Measurements from ENCODE around the gene P2RX3.

Gene P2RX3

DNA sequence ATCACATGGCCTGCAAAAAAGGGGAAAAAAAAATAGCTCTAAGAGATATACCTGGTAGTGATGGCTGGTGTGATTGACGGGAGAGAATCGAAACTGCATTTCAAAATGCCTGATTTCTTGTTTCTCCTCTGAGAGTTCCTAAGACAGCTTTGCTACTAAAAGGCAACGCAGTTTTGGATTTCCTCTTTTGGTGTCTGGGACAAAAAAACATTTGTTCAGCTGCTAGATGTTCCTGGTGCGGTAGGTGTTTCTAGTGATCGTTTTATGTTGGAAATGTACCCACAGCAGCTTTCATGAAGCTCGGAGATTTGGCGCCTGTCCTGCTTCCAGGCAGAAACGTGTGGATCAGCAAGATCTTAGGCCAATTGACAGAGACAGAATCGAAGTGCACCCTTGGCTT lies 18.1 kb downstream of the P2RX3 start:
- H3K27me3 ChIP-seq = no peaks in the 10 kb centered on the region
- TF ChIP-seq, protein P1, sequence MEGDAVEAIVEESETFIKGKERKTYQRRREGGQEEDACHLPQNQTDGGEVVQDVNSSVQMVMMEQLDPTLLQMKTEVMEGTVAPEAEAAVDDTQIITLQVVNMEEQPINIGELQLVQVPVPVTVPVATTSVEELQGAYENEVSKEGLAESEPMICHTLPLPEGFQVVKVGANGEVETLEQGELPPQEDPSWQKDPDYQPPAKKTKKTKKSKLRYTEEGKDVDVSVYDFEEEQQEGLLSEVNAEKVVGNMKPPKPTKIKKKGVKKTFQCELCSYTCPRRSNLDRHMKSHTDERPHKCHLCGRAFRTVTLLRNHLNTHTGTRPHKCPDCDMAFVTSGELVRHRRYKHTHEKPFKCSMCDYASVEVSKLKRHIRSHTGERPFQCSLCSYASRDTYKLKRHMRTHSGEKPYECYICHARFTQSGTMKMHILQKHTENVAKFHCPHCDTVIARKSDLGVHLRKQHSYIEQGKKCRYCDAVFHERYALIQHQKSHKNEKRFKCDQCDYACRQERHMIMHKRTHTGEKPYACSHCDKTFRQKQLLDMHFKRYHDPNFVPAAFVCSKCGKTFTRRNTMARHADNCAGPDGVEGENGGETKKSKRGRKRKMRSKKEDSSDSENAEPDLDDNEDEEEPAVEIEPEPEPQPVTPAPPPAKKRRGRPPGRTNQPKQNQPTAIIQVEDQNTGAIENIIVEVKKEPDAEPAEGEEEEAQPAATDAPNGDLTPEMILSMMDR (IDR thresholded peaks at IDR 0.05) = no peak

DNA sequence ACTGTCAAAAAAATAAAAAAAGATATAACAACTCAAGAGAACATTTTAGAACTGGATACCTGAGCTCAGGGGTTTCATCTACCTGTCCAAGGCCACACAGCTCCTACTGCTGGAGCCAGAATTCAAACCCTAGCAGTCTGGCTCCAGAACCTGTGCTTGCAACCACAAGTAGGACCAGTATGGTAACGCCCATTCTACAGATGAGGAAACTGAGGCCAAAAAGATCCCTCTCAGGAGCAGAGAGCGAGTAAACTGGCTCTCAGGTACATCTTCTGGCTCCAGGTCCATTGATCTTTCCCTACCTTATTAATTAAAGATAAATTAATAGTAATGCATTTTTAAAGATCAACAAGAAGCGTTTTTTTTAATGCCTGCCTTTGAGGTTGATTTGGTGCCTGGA lies 19.2 kb downstream of the P2RX3 start:
- TF ChIP-seq, protein P1 (IDR thresholded peaks at IDR 0.05) = no peak
- no peaks in the 10 kb centered on the region for H3K27me3 ChIP-seq
- no peak overlapping the region for H3K27ac ChIP-seq
- H3K4me1 ChIP-seq (ENCODE audit: control insufficient read depth in 1 of 2, insufficient read depth in 1 of 2, low read depth in 1 of 2, low read length in 1 of 2) = peaks cover 0 to 6% of the 10 kb centered on the region in 2 experiments
- no peak overlapping the region for H3K4me3 ChIP-seq (ENCODE audit: low read depth in 1 of 2, low read length in 1 of 2)
- H3K9me3 ChIP-seq = no peaks in the 10 kb centered on the region
- H3K36me3 ChIP-seq = no peaks in the 10 kb centered on the region

More for the DNA sequence above, 18.1 kb downstream of the P2RX3 start:
- Histone ChIP-seq H3K4me3 (ENCODE audit: low read depth in 1 of 2, low read length in 1 of 2) (no peak overlapping the region), H3K9me3 (no peaks in the 10 kb centered on the region), H3K4me1 (ENCODE audit: control insufficient read depth in 1 of 2, insufficient read depth in 1 of 2, low read depth in 1 of 2, low read length in 1 of 2) (peaks cover 0 to 6% of the 10 kb centered on the region in 2 experiments), H3K36me3 (no peaks in the 10 kb centered on the region), H3K27ac (no peak overlapping the region)

DNA sequence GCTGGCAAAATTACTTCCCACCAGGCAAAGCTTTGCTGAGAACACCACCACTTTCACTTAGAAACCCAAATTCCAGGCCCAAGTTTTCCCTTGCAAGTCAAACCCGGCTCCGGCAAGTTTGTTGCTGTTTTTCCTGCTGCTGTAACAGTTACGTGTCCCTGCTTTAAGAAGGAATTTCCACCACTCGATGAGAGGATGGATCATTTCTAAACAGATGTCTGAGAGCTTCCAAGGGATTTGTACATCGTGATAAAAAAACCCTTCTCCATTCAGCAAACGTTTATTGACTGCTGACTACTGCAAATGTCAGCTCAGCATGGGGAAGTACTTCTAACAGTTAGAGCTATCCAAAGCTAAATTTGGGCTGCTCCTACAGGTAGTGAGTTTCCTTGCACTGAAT lies 19.7 kb downstream of the P2RX3 start:
- Histone ChIP-seq H3K4me1 (ENCODE audit: control insufficient read depth in 1 of 2, insufficient read depth in 1 of 2, low read depth in 1 of 2, low read length in 1 of 2) (peaks cover 0 to 6% of the 10 kb centered on the region in 2 experiments), H3K36me3 (no peaks in the 10 kb centered on the region), H3K27me3 (no peaks in the 10 kb centered on the region), H3K27ac (no peak overlapping the region), H3K9me3 (no peaks in the 10 kb centered on the region), H3K4me3 (ENCODE audit: low read depth in 1 of 2, low read length in 1 of 2) (no peak overlapping the region)
- TF ChIP-seq, protein P1 (IDR thresholded peaks at IDR 0.05) = no peak

DNA sequence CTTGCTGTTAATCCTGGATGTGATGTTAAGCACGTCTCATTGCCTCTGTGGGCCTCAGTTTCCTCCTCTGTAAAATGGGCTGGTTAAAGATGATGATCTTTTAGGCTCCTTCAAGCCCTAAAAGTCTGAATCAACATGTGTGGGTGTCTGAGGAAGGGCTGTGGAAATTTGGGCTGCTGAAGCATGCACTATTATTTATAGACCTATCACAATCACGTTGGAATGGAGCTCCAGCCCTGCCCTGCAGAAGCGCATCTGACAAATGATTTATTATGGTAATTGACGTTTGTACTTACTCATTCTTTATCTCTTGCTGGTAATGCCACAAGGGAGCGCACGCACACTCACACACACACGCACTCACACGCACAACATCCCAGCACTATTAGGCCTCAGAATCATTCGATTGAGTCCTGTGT lies 20.4 kb downstream of the P2RX3 start:
- no peak overlapping the region for H3K4me3 ChIP-seq (ENCODE audit: low read depth in 1 of 2, low read length in 1 of 2)
- TF ChIP-seq, protein P1 (IDR thresholded peaks at IDR 0.05) = no peak
- H3K36me3 ChIP-seq = no peaks in the 10 kb centered on the region
- no peak overlapping the region for H3K27ac ChIP-seq
- no peaks in the 10 kb centered on the region for H3K9me3 ChIP-seq
- peaks cover 0 to 6% of the 10 kb centered on the region in 2 experiments for H3K4me1 ChIP-seq (ENCODE audit: control insufficient read depth in 1 of 2, insufficient read depth in 1 of 2, low read depth in 1 of 2, low read length in 1 of 2)
- H3K27me3 ChIP-seq = no peaks in the 10 kb centered on the region

DNA sequence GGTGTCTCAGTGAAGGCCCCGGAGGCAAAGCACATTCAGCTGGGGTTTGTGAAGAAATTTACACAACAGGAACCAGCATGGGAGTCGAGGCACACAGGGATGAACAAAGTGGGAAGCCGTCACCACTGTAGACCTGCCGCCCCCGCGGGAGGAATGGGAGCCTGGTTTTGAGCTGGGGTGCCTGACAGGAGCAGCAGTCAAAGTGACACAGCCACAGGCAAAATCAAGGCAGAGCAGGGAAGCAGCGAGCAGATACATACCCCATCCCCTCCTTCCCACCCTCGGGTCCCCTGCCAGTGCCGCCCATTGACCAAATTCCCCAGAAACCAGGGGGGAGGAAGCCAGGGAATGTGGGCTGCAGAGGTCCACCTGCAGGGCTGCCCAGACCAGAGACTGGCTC lies 20.8 kb downstream of the P2RX3 start:
- no peaks in the 10 kb centered on the region for H3K9me3 ChIP-seq
- H3K36me3 ChIP-seq = no peaks in the 10 kb centered on the region
- H3K4me1 ChIP-seq (ENCODE audit: control insufficient read depth in 1 of 2, insufficient read depth in 1 of 2, low read depth in 1 of 2, low read length in 1 of 2) = peaks cover 0 to 6% of the 10 kb centered on the region in 2 experiments
- H3K27ac ChIP-seq = no peak overlapping the region
- no peaks in the 10 kb centered on the region for H3K27me3 ChIP-seq
- TF ChIP-seq, protein P1 (IDR thresholded peaks at IDR 0.05) = no peak
- H3K4me3 ChIP-seq (ENCODE audit: low read depth in 1 of 2, low read length in 1 of 2) = no peak overlapping the region

DNA sequence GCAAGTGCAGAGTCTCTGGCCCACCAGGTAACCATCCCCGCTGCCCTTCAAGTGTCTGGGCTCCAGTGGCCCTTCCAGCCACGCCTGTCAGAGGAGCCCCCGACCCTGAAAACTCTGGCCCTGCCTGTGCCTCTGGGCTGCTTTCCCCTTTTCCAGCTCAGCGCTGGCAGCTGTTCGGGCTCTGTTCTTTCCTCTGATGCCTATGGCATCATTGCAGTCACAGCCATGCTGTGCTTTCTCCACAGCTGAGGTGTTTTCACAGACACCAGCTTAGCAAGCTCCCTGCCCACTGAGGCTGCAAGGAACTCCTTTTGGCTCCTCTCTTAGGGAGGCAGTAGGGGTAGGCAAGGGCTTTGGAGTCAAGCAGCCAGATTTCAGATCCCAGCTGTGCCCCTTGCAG lies 21.2 kb downstream of the P2RX3 start:
- Histone ChIP-seq H3K4me1 (ENCODE audit: control insufficient read depth in 1 of 2, insufficient read depth in 1 of 2, low read depth in 1 of 2, low read length in 1 of 2) (peaks cover 0 to 6% of the 10 kb centered on the region in 2 experiments), H3K27ac (no peak overlapping the region), H3K36me3 (no peaks in the 10 kb centered on the region), H3K9me3 (no peaks in the 10 kb centered on the region), H3K4me3 (ENCODE audit: low read depth in 1 of 2, low read length in 1 of 2) (no peak overlapping the region), H3K27me3 (no peaks in the 10 kb centered on the region)
- TF ChIP-seq, protein P1 (IDR thresholded peaks at IDR 0.05) = no peak
